IPS-18c (cell line): Measurements from ENCODE around the gene EDA.

ENCODE experiments used
- H3K4me3 ChIP-seq: 2 replicates; pipeline ENCODE4 v1.7.0; 2013; ENCODE audit warnings: low read depth, mild to moderate bottlenecking, low read length, moderate library complexity; ENCODE audit not compliant: insufficient read depth
- H3K9me3 ChIP-seq: one replicate; pipeline ENCODE4 v1.6.1; 2013; ENCODE audit warnings: mild to moderate bottlenecking, low read length, moderate library complexity; ENCODE audit not compliant: control insufficient read depth, insufficient read depth

EDA gene

GRCh38 chrX:69705818-69706217 lies 89.9 kb downstream of the EDA start:
- Histone ChIP-seq H3K4me3 (no peak overlapping the region), H3K9me3 (peaks cover 3% of the 10 kb centered on the region)

GRCh38 chrX:69718102-69718501 lies 102.2 kb downstream of the EDA start:
- Histone ChIP-seq H3K4me3 (no peak overlapping the region), H3K9me3 (peaks cover 2% of the 10 kb centered on the region)

- H3K9me3 ChIP-seq = peaks cover 8% of the 10 kb centered on the region
- H3K4me3 ChIP-seq = no peak overlapping the region
Measured at GRCh38 chrX:69724307-69724706, 108.4 kb downstream of the EDA start.

- no peaks in the 10 kb centered on the region for H3K9me3 ChIP-seq
Measured at GRCh38 chrX:69740317-69740716, 124.4 kb downstream of the EDA start.

GRCh38 chrX:69741721-69742120 lies 125.8 kb downstream of the EDA start:
- Histone ChIP-seq H3K9me3 (no peaks in the 10 kb centered on the region), H3K4me3 (no peak overlapping the region)

More at GRCh38 chrX:69740317-69740716, 124.4 kb downstream of the EDA start:
- no peak overlapping the region for H3K4me3 ChIP-seq

- no peak overlapping the region for H3K4me3 ChIP-seq
- H3K9me3 ChIP-seq = no peaks in the 10 kb centered on the region
Measured at GRCh38 chrX:69746051-69746450, 130.1 kb downstream of the EDA start.

GRCh38 chrX:69748055-69748454 lies 132.1 kb downstream of the EDA start:
- no peak overlapping the region for H3K4me3 ChIP-seq
- H3K9me3 ChIP-seq = no peaks in the 10 kb centered on the region

- Histone ChIP-seq H3K4me3 (no peak overlapping the region), H3K9me3 (peaks cover 2% of the 10 kb centered on the region)
Measured at GRCh38 chrX:69759921-69760625, 144.2 kb downstream of the EDA start.

GRCh38 chrX:69761633-69762032 lies 145.7 kb downstream of the EDA start:
- peaks cover 2% of the 10 kb centered on the region for H3K9me3 ChIP-seq
- H3K4me3 ChIP-seq = no peak overlapping the region

GRCh38 chrX:69762340-69762739 lies 146.4 kb downstream of the EDA start:
- H3K4me3 ChIP-seq = no peak overlapping the region

GRCh38 chrX:69793260-69793935 lies 177.5 kb downstream of the EDA start:
- peaks cover 8% of the 10 kb centered on the region for H3K9me3 ChIP-seq

More at GRCh38 chrX:69762340-69762739, 146.4 kb downstream of the EDA start:
- H3K9me3 ChIP-seq = peaks cover 2% of the 10 kb centered on the region

GRCh38 chrX:69795702-69796101 lies 179.8 kb downstream of the EDA start:
- peaks cover 4% of the 10 kb centered on the region for H3K9me3 ChIP-seq
- no peak overlapping the region for H3K4me3 ChIP-seq

More at GRCh38 chrX:69793260-69793935, 177.5 kb downstream of the EDA start:
- no peak overlapping the region for H3K4me3 ChIP-seq

- Histone ChIP-seq H3K4me3 (no peak overlapping the region), H3K9me3 (peaks cover 2% of the 10 kb centered on the region)
Measured at GRCh38 chrX:69807400-69807799, 191.5 kb downstream of the EDA start.

GRCh38 chrX:69808375-69808774 lies 192.5 kb downstream of the EDA start:
- Histone ChIP-seq H3K4me3 (no peak overlapping the region), H3K9me3 (peaks cover 2% of the 10 kb centered on the region)

- Histone ChIP-seq H3K9me3 (no peaks in the 10 kb centered on the region), H3K4me3 (no peak overlapping the region)
Measured at GRCh38 chrX:69813677-69814076, 197.8 kb downstream of the EDA start.

GRCh38 chrX:69815063-69815462 lies 199.2 kb downstream of the EDA start:
- H3K9me3 ChIP-seq = no peaks in the 10 kb centered on the region
- no peak overlapping the region for H3K4me3 ChIP-seq

GRCh38 chrX:69815519-69815918 lies 199.6 kb downstream of the EDA start:
- H3K9me3 ChIP-seq = no peaks in the 10 kb centered on the region
- no peak overlapping the region for H3K4me3 ChIP-seq

- Histone ChIP-seq H3K9me3 (peaks cover 3% of the 10 kb centered on the region), H3K4me3 (no peak overlapping the region)
Measured at GRCh38 chrX:69844636-69845035, 228.7 kb downstream of the EDA start.
